HFFc6 (cell line): Measurements from ENCODE around the gene TTLL5. TPM values are rescaled to one million over a fixed set of nuclear protein-coding genes. Genes with fewer than 3 reads are reported as not detected.

Source experiments
- DNase-seq: peaks from one replicate; pipeline ENCODE4 v3.0.0-alpha.2; 2018
- H3K27ac Mint-ChIP-seq: 2 replicates; pipeline ENCODE4 v1.8.0; 2020; ENCODE audit warnings: mild to moderate bottlenecking, mixed read lengths
- H3K27me3 Mint-ChIP-seq: 2 replicates; pipeline ENCODE4 v1.8.0; 2021; ENCODE audit warnings: mild to moderate bottlenecking, moderate library complexity, mixed read lengths; ENCODE audit not compliant: insufficient read depth
- H3K36me3 Mint-ChIP-seq: 2 replicates; pipeline ENCODE4 v1.8.0; 2021; ENCODE audit warnings: low read depth, mixed read lengths
- H3K4me1 Mint-ChIP-seq: 2 replicates; pipeline ENCODE4 v1.8.0; 2020; ENCODE audit warnings: low read depth, mixed read lengths
- H3K4me3 Mint-ChIP-seq: 2 replicates; pipeline ENCODE4 v1.8.0; 2020; ENCODE audit warnings: mild to moderate bottlenecking, moderate library complexity, mixed read lengths
- H3K9me3 Mint-ChIP-seq: 2 replicates; pipeline ENCODE4 v1.8.0; 2020; ENCODE audit warnings: mild to moderate bottlenecking, mixed read lengths
- CTCF ChIP-seq: fragments of 200-600 bp; sonication (generic); IDR thresholded peaks from 2 replicates; pipeline ENCODE4 v1.5.0; 2021; ENCODE audit warnings: antibody characterized with exemption, mild to moderate bottlenecking
- total RNA-seq, 6 experiments: library from RNA; stranded (reverse); fragmentation: NEBNext Ultra II Directional; extraction: Animal tissue kit (Norgen Biotek cat#: 25700); gene quantifications; 2 replicates in 1 of 6; 3 replicates in 5 of 6; pipeline ENCODE4 v1.2.3, GENCODE V29; 2021

Gene TTLL5
- total RNA-seq, 6 experiments from 2014 or later, result 22.0 to 28.9 (median 25.0) TPM

DNA sequence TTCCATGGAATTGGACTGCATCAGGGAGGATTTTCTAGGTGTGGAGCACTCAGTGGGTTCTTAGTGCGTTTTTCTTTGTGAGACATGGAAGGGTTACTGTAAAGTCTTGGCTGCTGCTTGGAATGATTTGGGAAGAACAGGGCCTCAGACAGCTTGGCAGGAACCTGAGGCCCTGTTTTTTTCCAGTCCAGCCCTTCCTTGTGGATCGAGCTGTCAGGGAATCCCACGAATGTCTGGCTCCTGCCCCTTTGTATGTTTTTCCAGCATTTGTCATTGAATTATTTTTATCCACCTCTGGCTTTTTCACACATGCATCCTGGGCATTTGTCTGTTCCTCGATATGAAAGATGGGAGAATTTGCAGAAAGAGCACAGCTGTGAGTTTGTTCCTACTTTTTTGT lies 162.3 kb downstream of the TTLL5 start:
- H3K4me3 Mint-ChIP-seq, result no peak overlapping the region
- H3K9me3 Mint-ChIP-seq, result no peaks in the 10 kb centered on the region
- peaks cover 60% of the 10 kb centered on the region for H3K4me1 Mint-ChIP-seq

DNA sequence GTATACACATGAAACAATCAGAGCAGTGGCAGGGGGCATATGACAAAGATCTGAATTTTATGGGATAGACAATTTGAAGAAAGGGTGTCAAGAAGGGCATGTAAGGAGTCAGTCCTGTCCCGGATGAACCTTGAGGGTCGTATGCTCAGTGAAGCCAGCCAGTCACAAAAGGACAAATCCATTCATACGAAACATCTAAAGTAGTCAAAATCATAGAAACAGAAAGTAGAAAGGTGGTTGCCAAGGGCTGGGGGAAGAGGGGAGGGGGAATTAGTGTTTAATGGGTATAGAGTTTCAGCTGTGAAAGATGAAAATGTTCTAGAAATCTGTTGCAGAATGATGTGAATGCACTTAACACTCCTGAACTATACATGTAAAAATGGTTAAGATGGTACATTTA lies 163.3 kb downstream of the TTLL5 start:
- Mint-ChIP-seq H3K9me3 (no peaks in the 10 kb centered on the region), H3K27me3 (peaks cover 3% of the 10 kb centered on the region), H3K4me3 (no peak overlapping the region), H3K27ac (no peak overlapping the region), H3K36me3 (peaks cover 17% of the 10 kb centered on the region), H3K4me1 (peaks cover 62% of the 10 kb centered on the region)
- TF ChIP-seq CTCF, result no peak
- DNase-seq, result no peak

More for the DNA sequence above, 162.3 kb downstream of the TTLL5 start:
- no peak for DNase-seq
- Mint-ChIP-seq H3K27me3 (peaks cover 3% of the 10 kb centered on the region), H3K27ac (peak overlapping the region; percentile 83), H3K36me3 (peaks cover 17% of the 10 kb centered on the region)
- TF ChIP-seq CTCF, result no peak

DNA sequence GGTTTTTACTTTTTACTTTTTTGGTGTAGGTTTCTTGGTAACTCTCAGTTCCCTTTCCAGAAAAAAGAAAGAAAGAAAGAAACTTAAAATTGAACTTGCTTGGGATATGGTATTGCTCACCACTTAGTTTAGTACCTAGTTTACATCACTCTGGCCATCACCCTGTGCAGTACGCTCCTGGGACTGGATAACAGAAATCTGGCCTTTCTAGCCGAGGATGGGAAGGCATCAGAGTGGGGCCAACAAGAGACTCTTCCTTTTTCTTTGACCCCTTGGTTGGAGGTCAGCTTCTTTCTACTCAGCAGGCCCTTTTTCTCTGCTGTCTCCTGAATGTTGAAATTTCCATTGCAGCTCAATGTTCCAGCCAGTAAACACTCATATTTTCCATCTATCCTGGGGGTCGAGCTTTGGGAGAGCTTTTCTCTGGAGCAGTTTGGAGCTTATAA lies 164.1 kb downstream of the TTLL5 start:
- no peak for TF ChIP-seq CTCF
- H3K4me1 Mint-ChIP-seq, result peaks cover 65% of the 10 kb centered on the region
- no peaks in the 10 kb centered on the region for H3K9me3 Mint-ChIP-seq
- H3K27me3 Mint-ChIP-seq, result peaks cover 3% of the 10 kb centered on the region
- H3K4me3 Mint-ChIP-seq, result no peak overlapping the region
- peaks cover 17% of the 10 kb centered on the region for H3K36me3 Mint-ChIP-seq
- DNase-seq, result no peak
- H3K27ac Mint-ChIP-seq, result no peak overlapping the region

DNA sequence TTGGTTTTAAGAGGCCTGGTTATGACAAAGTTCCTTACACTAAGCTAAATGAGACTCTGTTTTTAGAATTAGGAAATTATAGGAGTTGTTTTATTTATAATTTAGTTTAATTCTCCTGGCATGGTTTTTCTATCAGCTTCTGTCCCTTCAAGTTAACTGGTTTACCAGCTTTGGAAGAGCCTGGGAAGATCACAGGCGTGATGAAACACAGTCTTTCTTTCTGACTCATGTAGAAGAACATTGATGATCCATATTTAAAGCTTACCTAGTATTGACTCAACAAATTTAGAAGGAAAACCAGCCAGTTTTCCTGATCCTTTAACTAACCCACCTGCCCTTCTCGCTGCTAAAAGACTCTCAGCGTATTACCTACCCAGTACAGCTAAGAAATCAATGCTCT lies 165.6 kb downstream of the TTLL5 start:
- H3K4me1 Mint-ChIP-seq, result peaks cover 64% of the 10 kb centered on the region
- no peak for TF ChIP-seq CTCF
- peaks cover 17% of the 10 kb centered on the region for H3K36me3 Mint-ChIP-seq
- H3K27me3 Mint-ChIP-seq, result peaks cover 3% of the 10 kb centered on the region
- H3K27ac Mint-ChIP-seq, result no peak overlapping the region
- H3K9me3 Mint-ChIP-seq, result no peaks in the 10 kb centered on the region
- no peak for DNase-seq
- H3K4me3 Mint-ChIP-seq, result no peak overlapping the region

DNA sequence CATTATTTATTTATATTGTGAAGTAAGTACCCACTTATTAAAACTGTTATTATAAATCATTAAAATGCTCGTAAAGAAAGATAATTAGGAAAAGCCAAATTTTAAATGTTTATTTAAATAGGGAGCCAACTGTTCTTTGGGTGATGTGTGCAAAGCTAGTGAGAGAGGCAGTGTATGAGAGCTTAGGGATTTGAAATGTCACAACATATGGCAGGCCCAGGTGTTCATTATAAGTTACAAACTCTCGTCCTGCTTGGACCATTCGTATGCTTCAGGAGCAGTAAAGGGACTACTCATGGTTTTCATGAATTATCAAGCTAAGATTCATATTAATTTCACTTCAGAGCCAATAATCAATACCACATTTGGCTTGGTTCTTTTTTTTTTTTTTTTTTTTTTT lies 166.3 kb downstream of the TTLL5 start:
- H3K4me1 Mint-ChIP-seq, result peaks cover 64% of the 10 kb centered on the region
- no peak for TF ChIP-seq CTCF
- H3K27ac Mint-ChIP-seq, result no peak overlapping the region
- H3K9me3 Mint-ChIP-seq, result no peaks in the 10 kb centered on the region
- no peak overlapping the region for H3K4me3 Mint-ChIP-seq
- no peak for DNase-seq
- H3K36me3 Mint-ChIP-seq, result peaks cover 17% of the 10 kb centered on the region
- H3K27me3 Mint-ChIP-seq, result no peaks in the 10 kb centered on the region; the same call in 1 of the 2 replicates

- H3K4me1 Mint-ChIP-seq, result peaks cover 64% of the 10 kb centered on the region
- DNase-seq, result no peak
- no peak for TF ChIP-seq CTCF
- no peak overlapping the region for H3K27ac Mint-ChIP-seq
- peaks cover 13% of the 10 kb centered on the region for H3K36me3 Mint-ChIP-seq
- H3K9me3 Mint-ChIP-seq, result no peaks in the 10 kb centered on the region
- H3K4me3 Mint-ChIP-seq, result no peak overlapping the region
- peaks cover 3% of the 10 kb centered on the region; the same call in 1 of the 2 replicates for H3K27me3 Mint-ChIP-seq
Observed at GRCh38 chr14:75829316-75829715, 168.3 kb downstream of the TTLL5 start.
